Measurements from ENCODE around the gene LKAAEAR1.

Gene LKAAEAR1

DNA sequence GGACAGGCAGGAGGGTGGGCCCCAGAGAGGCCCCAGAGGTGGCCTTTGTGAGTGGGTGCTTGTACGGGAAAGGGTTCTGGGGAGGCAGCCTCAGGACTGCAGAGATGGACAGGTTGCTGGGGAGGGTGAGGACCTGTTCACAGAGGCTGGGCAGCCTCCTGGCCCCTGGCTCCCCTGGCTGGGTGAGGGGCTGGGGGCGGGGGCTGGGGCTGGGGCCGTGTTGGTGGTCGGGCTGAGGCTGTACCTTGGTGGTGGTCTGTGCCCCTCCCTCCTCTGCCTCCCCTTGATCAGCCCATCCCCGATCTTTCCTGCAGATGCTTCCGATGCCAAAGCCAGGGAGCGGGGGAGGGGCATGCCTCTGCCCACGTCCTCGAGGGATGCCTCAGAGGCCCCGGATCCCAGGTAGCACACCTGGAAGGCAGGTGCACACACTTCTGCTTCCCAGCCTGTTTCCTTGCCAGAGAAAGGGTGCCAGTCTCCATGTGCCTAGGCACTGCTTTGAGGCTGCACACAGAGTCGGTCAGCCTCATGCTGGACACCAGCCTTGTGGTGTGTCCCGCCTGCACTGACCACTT lies 16.4 kb downstream of the LKAAEAR1 start:
- H3K27ac ChIP-seq (ENCODE audit: low read length), result no peak overlapping the region
- H3K9me3 ChIP-seq (ENCODE audit: control insufficient read depth in 1 of 2, low read length in 2 of 2), result no peaks in the 10 kb centered on the region
- H3K27me3 ChIP-seq (ENCODE audit: low read depth, low read length), result no peaks in the 10 kb centered on the region
- peaks cover 0 to 14% of the 10 kb centered on the region in 2 donors for H3K4me1 ChIP-seq (ENCODE audit: control insufficient read depth in 1 of 2, insufficient read depth in 2 of 2, low read length in 2 of 2)
- H3K4me3 ChIP-seq (ENCODE audit: low read depth in 1 of 2, low read length in 2 of 2), result no peak overlapping the region
- H3K36me3 ChIP-seq (ENCODE audit: control insufficient read depth in 1 of 2, insufficient read depth in 2 of 2, low read length in 2 of 2), result peaks cover 0 to 15% of the 10 kb centered on the region in 2 donors

DNA sequence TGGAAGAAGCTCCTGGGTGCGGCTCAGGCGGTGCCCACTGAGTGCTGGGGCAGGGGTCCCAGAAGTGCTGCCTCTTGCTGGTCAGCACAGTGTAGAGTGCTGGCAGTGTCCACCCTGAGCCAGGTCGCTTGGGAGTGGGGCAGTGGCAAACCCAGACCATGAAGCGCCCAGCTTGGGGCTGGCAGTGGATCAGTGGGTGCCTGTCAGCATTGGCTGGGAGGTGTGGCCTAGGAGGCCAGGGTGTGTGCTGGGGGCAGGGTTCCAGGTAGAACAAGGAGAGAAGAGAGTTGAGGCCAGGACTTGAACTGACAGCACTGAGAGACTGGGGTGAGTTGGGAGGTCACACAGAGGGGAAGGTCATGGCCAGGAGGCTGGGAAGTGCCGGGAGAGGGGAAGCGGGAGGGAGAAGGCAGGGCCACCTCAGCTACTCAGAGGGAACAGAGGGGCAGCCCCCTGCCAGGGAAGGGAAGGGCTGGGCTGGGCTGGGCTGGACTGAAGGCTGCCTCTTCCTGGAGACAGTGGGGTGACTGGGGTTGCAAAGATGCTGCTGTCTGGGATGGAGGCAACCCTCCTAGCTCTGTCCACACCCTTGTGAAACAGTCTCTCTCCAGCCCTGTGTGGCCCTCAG lies 17.1 kb downstream of the LKAAEAR1 start:
- Histone ChIP-seq H3K27me3 (ENCODE audit: low read depth, low read length) (no peaks in the 10 kb centered on the region), H3K4me3 (ENCODE audit: low read depth in 1 of 2, low read length in 2 of 2) (no peak overlapping the region), H3K27ac (ENCODE audit: low read length) (no peak overlapping the region), H3K9me3 (ENCODE audit: control insufficient read depth in 1 of 2, low read length in 2 of 2) (no peaks in the 10 kb centered on the region), H3K4me1 (ENCODE audit: control insufficient read depth in 1 of 2, insufficient read depth in 2 of 2, low read length in 2 of 2) (peaks cover 0 to 19% of the 10 kb centered on the region in 2 donors), H3K36me3 (ENCODE audit: control insufficient read depth in 1 of 2, insufficient read depth in 2 of 2, low read length in 2 of 2) (peaks cover 0 to 8% of the 10 kb centered on the region in 2 donors)

DNA sequence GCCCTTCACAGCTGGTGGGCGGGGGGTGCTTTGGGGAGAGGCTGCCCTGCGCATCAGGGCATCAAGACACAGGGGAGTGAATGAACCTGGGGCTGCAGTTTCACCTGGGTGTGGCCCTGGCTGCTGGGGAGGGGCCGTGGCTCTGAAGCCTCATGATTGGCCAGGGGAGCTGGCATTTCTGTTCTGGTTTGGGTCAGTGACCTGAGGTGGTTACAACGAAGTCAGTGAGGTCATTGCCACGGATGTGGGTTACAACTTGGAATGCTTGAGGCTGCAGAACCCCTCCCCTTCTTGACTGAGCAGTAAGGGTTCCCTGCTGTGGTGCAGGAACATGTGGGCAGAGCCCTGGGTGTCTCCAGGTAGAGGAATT lies 18.2 kb downstream of the LKAAEAR1 start:
- Histone ChIP-seq H3K4me3 (ENCODE audit: low read depth in 1 of 2, low read length in 2 of 2) (no peak overlapping the region), H3K4me1 (ENCODE audit: control insufficient read depth in 1 of 2, insufficient read depth in 2 of 2, low read length in 2 of 2) (peaks cover 0 to 21% of the 10 kb centered on the region in 2 donors)

DNA sequence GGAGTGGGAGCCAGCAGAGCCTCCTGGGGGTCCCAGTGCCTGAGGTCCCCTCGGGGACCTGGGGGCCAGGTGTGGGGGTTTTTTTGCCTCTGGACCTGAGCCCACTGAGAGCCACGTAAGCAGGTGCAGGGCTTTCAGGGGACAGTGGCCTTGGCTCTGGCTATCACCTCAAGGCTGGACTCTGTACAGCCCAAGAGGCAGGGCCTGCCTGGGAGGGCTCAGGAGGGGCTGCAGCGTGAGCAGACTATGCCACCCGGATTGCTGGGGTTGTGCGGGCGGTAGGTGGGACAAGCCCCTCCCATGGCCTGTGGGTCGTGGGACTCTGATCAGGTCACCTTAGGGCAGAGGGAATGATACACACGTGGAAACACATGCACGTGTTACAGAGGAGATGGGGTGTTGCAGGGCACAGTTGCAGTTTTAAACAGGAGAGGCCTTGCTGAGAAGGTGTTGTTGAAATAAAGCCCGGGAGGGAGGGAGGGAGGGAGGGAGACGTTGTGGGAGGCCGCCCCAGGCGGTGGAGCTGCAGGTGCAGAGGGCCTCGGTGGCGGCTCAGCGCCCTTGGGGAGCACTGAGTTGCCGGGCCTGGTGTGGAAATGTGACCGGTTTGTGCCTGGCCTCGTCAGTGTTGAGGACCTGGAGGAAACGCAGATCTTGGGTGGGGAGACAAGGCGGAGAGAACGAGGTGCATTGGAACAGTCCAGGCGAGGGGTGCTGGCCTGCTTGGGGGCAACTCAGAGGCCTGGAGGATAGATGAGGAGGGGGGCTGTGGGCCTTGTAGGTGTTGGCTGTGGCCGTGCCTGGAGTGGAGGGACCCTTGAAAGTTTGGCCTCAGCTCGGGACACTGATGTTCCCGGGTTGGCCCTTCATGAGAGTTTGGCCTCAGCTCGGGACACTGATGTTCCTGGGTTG lies 18.9 kb downstream of the LKAAEAR1 start:
- Histone ChIP-seq H3K27ac (ENCODE audit: low read length) (no peak overlapping the region), H3K4me1 (ENCODE audit: control insufficient read depth in 1 of 2, insufficient read depth in 2 of 2, low read length in 2 of 2) (peaks cover 0 to 21% of the 10 kb centered on the region in 2 donors), H3K36me3 (ENCODE audit: control insufficient read depth in 1 of 2, insufficient read depth in 2 of 2, low read length in 2 of 2) (no peaks in the 10 kb centered on the region)

More for the DNA sequence above, 18.2 kb downstream of the LKAAEAR1 start:
- Histone ChIP-seq H3K36me3 (ENCODE audit: control insufficient read depth in 1 of 2, insufficient read depth in 2 of 2, low read length in 2 of 2) (no peaks in the 10 kb centered on the region), H3K27ac (ENCODE audit: low read length) (no peak overlapping the region), H3K27me3 (ENCODE audit: low read depth, low read length) (no peaks in the 10 kb centered on the region), H3K9me3 (ENCODE audit: control insufficient read depth in 1 of 2, low read length in 2 of 2) (no peaks in the 10 kb centered on the region)

DNA sequence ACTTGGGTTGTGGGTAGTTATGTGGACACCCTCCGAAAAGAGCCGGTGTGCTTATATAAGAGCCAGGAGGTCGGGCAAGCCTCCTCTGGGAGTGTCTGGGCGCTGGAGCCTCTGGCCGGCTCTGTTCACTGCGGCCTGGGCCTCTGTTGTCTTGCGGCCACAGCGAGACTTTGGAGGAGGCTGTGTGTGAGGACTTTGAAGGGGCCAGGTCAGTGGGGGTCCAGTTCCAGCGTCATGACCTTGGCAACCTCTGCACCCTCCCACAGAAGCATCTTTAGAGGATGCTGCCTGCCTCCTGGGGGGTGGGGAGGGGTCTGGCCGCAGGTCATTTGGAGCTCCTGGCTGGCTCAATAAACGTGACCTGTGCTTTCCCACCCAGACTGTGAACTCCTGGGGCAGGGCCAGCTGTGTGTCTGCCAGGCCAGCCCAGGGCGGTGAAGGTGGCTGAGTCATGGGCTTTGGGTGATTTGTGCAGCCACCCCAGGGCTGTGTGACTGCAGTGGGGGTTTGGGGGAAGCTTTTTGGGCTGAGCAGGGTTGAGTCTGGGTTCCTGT lies 20.0 kb downstream of the LKAAEAR1 start:
- no peaks in the 10 kb centered on the region for H3K36me3 ChIP-seq (ENCODE audit: control insufficient read depth in 1 of 2, insufficient read depth in 2 of 2, low read length in 2 of 2)
- H3K27me3 ChIP-seq (ENCODE audit: low read depth, low read length), result no peaks in the 10 kb centered on the region
- H3K4me3 ChIP-seq (ENCODE audit: low read depth in 1 of 2, low read length in 2 of 2), result peak overlapping the region; percentile 59 to 91
- H3K27ac ChIP-seq (ENCODE audit: low read length), result no peak overlapping the region
- no peaks in the 10 kb centered on the region for H3K9me3 ChIP-seq (ENCODE audit: control insufficient read depth in 1 of 2, low read length in 2 of 2)
- peaks cover 0 to 21% of the 10 kb centered on the region in 2 donors for H3K4me1 ChIP-seq (ENCODE audit: control insufficient read depth in 1 of 2, insufficient read depth in 2 of 2, low read length in 2 of 2)

More for the DNA sequence above, 18.9 kb downstream of the LKAAEAR1 start:
- no peaks in the 10 kb centered on the region for H3K9me3 ChIP-seq (ENCODE audit: control insufficient read depth in 1 of 2, low read length in 2 of 2)
- no peaks in the 10 kb centered on the region for H3K27me3 ChIP-seq (ENCODE audit: low read depth, low read length)
- H3K4me3 ChIP-seq (ENCODE audit: low read depth in 1 of 2, low read length in 2 of 2), result no peak overlapping the region

DNA sequence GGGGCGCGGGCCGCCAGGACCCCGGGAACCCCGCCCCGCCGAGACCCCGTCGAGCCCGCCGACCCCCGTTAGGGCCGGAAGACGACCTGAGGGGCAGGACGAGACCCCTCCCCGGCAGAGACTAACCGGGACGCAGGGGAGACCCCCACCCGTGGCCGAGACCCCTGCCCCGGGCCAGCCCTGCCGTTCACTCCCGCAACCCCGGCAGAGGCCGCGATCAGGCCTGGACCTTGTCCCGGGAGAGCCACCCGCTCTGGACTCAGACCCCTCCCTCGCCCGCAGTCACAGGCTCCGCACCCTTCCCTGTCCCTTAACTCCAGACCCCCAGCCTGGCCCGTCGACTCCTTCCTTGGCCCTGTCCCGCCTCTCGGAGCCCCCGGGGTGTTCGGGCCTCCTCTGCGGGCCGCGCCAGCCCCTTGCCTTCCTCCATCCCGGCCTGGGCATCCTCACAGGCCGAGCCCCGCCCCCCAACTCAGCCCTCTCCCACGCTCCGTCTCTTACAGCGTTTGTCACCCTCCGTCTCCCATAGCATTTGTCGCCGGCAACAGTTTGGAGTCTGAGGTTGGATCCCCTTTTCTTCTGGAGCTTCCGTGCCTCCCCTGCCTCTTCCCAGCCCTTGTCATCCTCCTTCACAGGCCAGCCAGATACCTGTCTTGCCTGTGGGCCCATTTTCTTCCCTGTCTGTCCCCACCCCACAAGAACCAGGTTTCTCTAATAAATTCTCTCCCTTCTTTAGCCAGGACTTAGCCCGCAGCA lies 20.6 kb downstream of the LKAAEAR1 start:
- Histone ChIP-seq H3K36me3 (ENCODE audit: control insufficient read depth in 1 of 2, insufficient read depth in 2 of 2, low read length in 2 of 2) (no peaks in the 10 kb centered on the region), H3K27me3 (ENCODE audit: low read depth, low read length) (no peaks in the 10 kb centered on the region), H3K9me3 (ENCODE audit: control insufficient read depth in 1 of 2, low read length in 2 of 2) (no peaks in the 10 kb centered on the region), H3K4me3 (ENCODE audit: low read depth in 1 of 2, low read length in 2 of 2) (peak overlapping the region; percentile 59 to 91), H3K27ac (ENCODE audit: low read length) (no peak overlapping the region), H3K4me1 (ENCODE audit: control insufficient read depth in 1 of 2, insufficient read depth in 2 of 2, low read length in 2 of 2) (peaks cover 0 to 21% of the 10 kb centered on the region in 2 donors)

DNA sequence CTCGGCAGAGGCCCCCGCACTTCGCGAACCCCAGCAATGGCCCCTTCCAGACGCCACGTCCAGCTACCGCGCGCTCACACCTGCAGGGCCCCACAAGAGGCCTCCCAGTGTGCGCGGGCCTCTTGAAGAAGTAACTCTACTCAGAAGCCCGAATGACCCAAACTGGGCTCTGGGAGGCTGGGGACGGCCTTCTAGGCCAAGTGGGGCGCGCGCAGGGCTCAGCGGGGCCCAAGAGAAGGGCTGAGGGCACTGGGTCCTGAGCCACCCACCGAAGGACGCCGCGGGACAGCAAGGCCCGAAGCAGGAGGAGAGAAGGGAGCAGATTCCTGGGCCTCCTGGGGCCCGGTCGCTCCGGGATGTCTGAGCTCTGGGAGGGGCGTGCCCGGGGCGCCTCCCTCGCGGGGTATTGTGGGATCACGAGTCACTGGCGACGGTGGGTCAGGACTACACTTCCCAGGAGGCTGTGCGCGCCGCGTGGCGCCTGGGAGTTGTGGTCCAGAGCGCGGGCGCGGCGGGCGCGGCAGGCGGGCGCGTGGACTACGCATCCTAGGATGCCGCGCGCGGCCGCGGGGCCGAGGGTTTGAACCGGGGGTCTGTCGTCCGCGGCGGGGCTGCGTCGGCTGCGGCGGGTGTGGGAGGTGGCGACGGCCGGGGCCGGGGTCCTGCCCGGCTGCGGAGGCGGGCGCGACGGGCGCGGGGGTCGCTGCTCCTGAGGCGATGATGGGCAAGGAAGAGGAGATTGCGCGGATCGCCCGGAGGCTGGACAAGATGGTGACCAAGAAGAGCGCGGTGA lies 21.4 kb downstream of the LKAAEAR1 start, which contains the start of gene TCEA2:
TCEA2 (plus strand) TSS at position 603 of the 793 bp plus-strand sequence; CDS start at position 718, 115 bp downstream.
- H3K4me1 ChIP-seq (ENCODE audit: control insufficient read depth in 1 of 2, insufficient read depth in 2 of 2, low read length in 2 of 2), result peaks cover 0 to 21% of the 10 kb centered on the region in 2 donors
- H3K27me3 ChIP-seq (ENCODE audit: low read depth, low read length), result no peaks in the 10 kb centered on the region
- no peaks in the 10 kb centered on the region for H3K36me3 ChIP-seq (ENCODE audit: control insufficient read depth in 1 of 2, insufficient read depth in 2 of 2, low read length in 2 of 2)
- no peak within 1 kb of the TSS for H3K27ac ChIP-seq (ENCODE audit: low read length)
- H3K9me3 ChIP-seq (ENCODE audit: control insufficient read depth in 1 of 2, low read length in 2 of 2), result no peaks in the 10 kb centered on the region
- H3K4me3 ChIP-seq (ENCODE audit: low read depth in 1 of 2, low read length in 2 of 2), result peak within 1 kb of the TSS; percentile 59 to 91

DNA sequence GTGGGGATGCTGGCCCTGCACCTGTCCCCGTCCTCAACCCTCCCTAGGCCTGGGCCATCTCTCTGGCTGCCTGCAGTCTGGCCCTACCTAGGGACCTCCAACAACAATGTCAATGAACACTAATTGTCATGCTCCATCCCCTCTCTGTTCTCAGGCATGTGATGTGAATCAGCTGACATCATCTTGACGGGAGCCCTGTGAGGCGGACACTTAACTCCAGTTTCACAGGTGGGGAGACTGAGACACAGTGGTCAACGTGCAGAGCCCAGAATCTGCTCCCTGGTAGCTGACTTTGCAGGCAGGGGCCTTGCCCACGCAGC lies 22.0 kb downstream of the LKAAEAR1 start:
- H3K4me3 ChIP-seq (ENCODE audit: low read depth in 1 of 2, low read length in 2 of 2), result peak overlapping the region; percentile 44 to 91
- no peaks in the 10 kb centered on the region for H3K36me3 ChIP-seq (ENCODE audit: control insufficient read depth in 1 of 2, insufficient read depth in 2 of 2, low read length in 2 of 2)
- no peaks in the 10 kb centered on the region for H3K9me3 ChIP-seq (ENCODE audit: control insufficient read depth in 1 of 2, low read length in 2 of 2)
- peaks cover 0 to 21% of the 10 kb centered on the region in 2 donors for H3K4me1 ChIP-seq (ENCODE audit: control insufficient read depth in 1 of 2, insufficient read depth in 2 of 2, low read length in 2 of 2)
- H3K27me3 ChIP-seq (ENCODE audit: low read depth, low read length), result no peaks in the 10 kb centered on the region
- H3K27ac ChIP-seq (ENCODE audit: low read length), result no peak overlapping the region

DNA sequence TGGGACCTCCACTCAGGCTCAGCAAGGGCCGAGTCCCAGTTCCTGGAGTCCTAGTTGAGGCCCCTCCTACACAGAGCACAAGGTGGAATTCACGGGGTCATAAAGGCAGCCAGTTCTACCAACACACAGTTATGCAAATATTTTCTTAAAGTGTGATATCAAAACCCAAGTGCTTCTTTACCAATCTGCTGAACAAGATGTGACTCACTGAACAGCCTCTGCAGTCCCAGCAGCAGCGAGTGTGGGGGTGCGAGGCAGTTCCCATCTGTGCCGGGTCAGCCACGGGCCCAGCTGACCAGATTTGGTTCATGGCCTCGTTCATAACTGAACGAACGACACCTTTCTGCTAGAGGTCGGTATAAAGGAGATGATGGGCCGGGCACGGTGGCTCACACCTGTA lies 25.7 kb downstream of the LKAAEAR1 start:
- H3K27me3 ChIP-seq (ENCODE audit: low read depth, low read length), result peaks cover 4% of the 10 kb centered on the region
- H3K4me3 ChIP-seq (ENCODE audit: low read depth in 1 of 2, low read length in 2 of 2), result no peak overlapping the region
- no peaks in the 10 kb centered on the region for H3K9me3 ChIP-seq (ENCODE audit: control insufficient read depth in 1 of 2, low read length in 2 of 2)
- no peaks in the 10 kb centered on the region for H3K36me3 ChIP-seq (ENCODE audit: control insufficient read depth in 1 of 2, insufficient read depth in 2 of 2, low read length in 2 of 2)
- H3K27ac ChIP-seq (ENCODE audit: low read length), result no peak overlapping the region
- peaks cover 2 to 8% of the 10 kb centered on the region in 2 donors for H3K4me1 ChIP-seq (ENCODE audit: control insufficient read depth in 1 of 2, insufficient read depth in 2 of 2, low read length in 2 of 2)
